Caki2 (cell line): ENCODE results near the gene SORCS2. TPM values are rescaled to one million over a fixed set of nuclear protein-coding genes. Genes with fewer than 3 reads are reported as not detected.

ENCODE experiments used
- DNase-seq: peaks from one replicate; pipeline ENCODE4 v3.0.0-alpha.2; 2015; ENCODE audit warnings: low read depth
- in situ Hi-C: cut with HindIII; loops from 2 replicates; pipeline ENCODE4 v1.10.0; 2016; ENCODE audit warnings: low sequenced_read_pairs, low pct_unique_long_range_greater_than_20kb, mixed read lengths
- total RNA-seq: library from RNA; depleted of rRNA; stranded (reverse); fragments of >200 nt; shearing (Covaris generic); gene quantifications from 2 replicates; pipeline ENCODE4 v1.2.3, GENCODE V29; 2014; ENCODE audit warnings: low replicate concordance

The SORCS2 gene
- total RNA-seq, 1 experiment from 2014 or later: 1.4 TPM

GRCh38 chr4:7267829-7268228 lies 75.5 kb downstream of the SORCS2 start:
- DNase-seq: no peak
- in situ Hi-C loops: no loop called here

GRCh38 chr4:7268941-7269340 lies 76.6 kb downstream of the SORCS2 start:
- no peak for DNase-seq
- in situ Hi-C loops: no loop called here

GRCh38 chr4:7270121-7270520 lies 77.8 kb downstream of the SORCS2 start:
- no peak for DNase-seq
- in situ Hi-C loops: no loop called here

GRCh38 chr4:7272404-7272803 lies 80.1 kb downstream of the SORCS2 start:
- in situ Hi-C loops: no loop called here
- DNase-seq: no peak

GRCh38 chr4:7273738-7274297 lies 81.5 kb downstream of the SORCS2 start:
- DNase-seq: no peak
- in situ Hi-C loops: no loop called here

GRCh38 chr4:7275067-7275466 lies 82.7 kb downstream of the SORCS2 start:
- in situ Hi-C loops: no loop called here
- DNase-seq: no peak

GRCh38 chr4:7275490-7276154 lies 83.3 kb downstream of the SORCS2 start:
- no peak for DNase-seq
- in situ Hi-C loops: no loop called here

- DNase-seq: no peak
- in situ Hi-C loops: no loop called here
These were observed 84.2 kb downstream of the SORCS2 start for GRCh38 chr4:7276515-7276914.

GRCh38 chr4:7278071-7278765 lies 85.9 kb downstream of the SORCS2 start:
- in situ Hi-C loops: no loop called here

GRCh38 chr4:7278981-7279380 lies 86.6 kb downstream of the SORCS2 start:
- in situ Hi-C loops: no loop called here
- DNase-seq: no peak

More at GRCh38 chr4:7278071-7278765, 85.9 kb downstream of the SORCS2 start:
- DNase-seq: no peak

- no peak for DNase-seq
- in situ Hi-C loops: no loop called here
These were observed 87.6 kb downstream of the SORCS2 start for GRCh38 chr4:7279902-7280301.

GRCh38 chr4:7280926-7281690 lies 88.8 kb downstream of the SORCS2 start:
- no peak for DNase-seq
- in situ Hi-C loops: no loop called here

GRCh38 chr4:7281691-7282665 lies 89.6 kb downstream of the SORCS2 start:
- in situ Hi-C loops: no loop called here
- DNase-seq: no peak

- in situ Hi-C loops: no loop called here
- no peak for DNase-seq
These were observed 90.6 kb downstream of the SORCS2 start for GRCh38 chr4:7282786-7283440.

- no peak for DNase-seq
- in situ Hi-C loops: no loop called here
These were observed 93.1 kb downstream of the SORCS2 start for GRCh38 chr4:7285244-7286094.

GRCh38 chr4:7286170-7286569 lies 93.8 kb downstream of the SORCS2 start:
- no peak for DNase-seq
- in situ Hi-C loops: no loop called here

GRCh38 chr4:7286798-7287197 lies 94.5 kb downstream of the SORCS2 start:
- in situ Hi-C loops: no loop called here
- no peak for DNase-seq
